GM19397 (cell line): ENCODE data around the gene SRGN.
"Not testable (repeated sequence)": the region's sequence is repeated elsewhere in the genome, so short reads cannot be mapped to it uniquely, and the experiment has no call there.

ENCODE experiments used
- ATAC-seq: cut with Tn5 transposase; IDR thresholded peaks from one replicate; pipeline ENCODE4 v1.9.1; 2021; ENCODE audit warnings: mild to moderate bottlenecking, moderate library complexity; ENCODE audit not compliant: unreplicated experiment

SRGN gene

GRCh38 chr10:69087590-69088470 lies at the start of gene SRGN:
Gene SRGN (plus strand): TSS chr10:69088103. CDS start chr10:69088158, 55 bp downstream.
- peak; percentile 52 for ATAC-seq

GRCh38 chr10:69040904-69041303 lies 47.0 kb upstream of the SRGN start:
- not testable (repeated sequence) for ATAC-seq

- ATAC-seq = no peak
These were observed 45.5 kb upstream of the SRGN start for GRCh38 chr10:69042417-69042816.

GRCh38 chr10:69042838-69043237 lies 45.1 kb upstream of the SRGN start:
- ATAC-seq = no peak

- peak; percentile 42 for ATAC-seq
These were observed 43.9 kb upstream of the SRGN start for GRCh38 chr10:69043931-69044531.

GRCh38 chr10:69044546-69044945 lies 43.4 kb upstream of the SRGN start:
- no peak for ATAC-seq

GRCh38 chr10:69045441-69046300 lies 42.2 kb upstream of the SRGN start:
- ATAC-seq = peak; percentile 56

GRCh38 chr10:69047111-69047832 lies 40.6 kb upstream of the SRGN start:
- ATAC-seq = no peak

- ATAC-seq = no peak
These were observed 39.8 kb upstream of the SRGN start for GRCh38 chr10:69048103-69048502.

GRCh38 chr10:69049566-69049961 lies 38.3 kb upstream of the SRGN start:
- ATAC-seq = no peak

- no peak for ATAC-seq
These were observed 36.6 kb upstream of the SRGN start for GRCh38 chr10:69051303-69051702.

GRCh38 chr10:69051710-69052487 lies 36.0 kb upstream of the SRGN start:
- ATAC-seq = no peak

GRCh38 chr10:69052736-69053135 lies 35.2 kb upstream of the SRGN start:
- ATAC-seq = no peak

- no peak for ATAC-seq
These were observed 32.7 kb upstream of the SRGN start for GRCh38 chr10:69055241-69055640.

- no peak for ATAC-seq
These were observed 31.8 kb upstream of the SRGN start for GRCh38 chr10:69056129-69056528.

GRCh38 chr10:69056536-69057260 lies 31.2 kb upstream of the SRGN start:
- ATAC-seq = no peak

GRCh38 chr10:69057261-69057950 lies 30.5 kb upstream of the SRGN start:
- ATAC-seq = no peak

- no peak for ATAC-seq
These were observed 30.0 kb upstream of the SRGN start for GRCh38 chr10:69057951-69058297.
